NCI-H1417 treated with DMSO at 0.1 percent for 48 hours (cell line): ENCODE results near the gene AJM1.
"Not testable (repeated sequence)": the region's sequence is repeated elsewhere in the genome, so short reads cannot be mapped to it uniquely, and the experiment has no call there.

Source experiments
- DNase-seq: peaks from one replicate; lab custom pipeline; 2025; lab: John Stamatoyannopoulos, UW

AJM1 gene

DNA sequence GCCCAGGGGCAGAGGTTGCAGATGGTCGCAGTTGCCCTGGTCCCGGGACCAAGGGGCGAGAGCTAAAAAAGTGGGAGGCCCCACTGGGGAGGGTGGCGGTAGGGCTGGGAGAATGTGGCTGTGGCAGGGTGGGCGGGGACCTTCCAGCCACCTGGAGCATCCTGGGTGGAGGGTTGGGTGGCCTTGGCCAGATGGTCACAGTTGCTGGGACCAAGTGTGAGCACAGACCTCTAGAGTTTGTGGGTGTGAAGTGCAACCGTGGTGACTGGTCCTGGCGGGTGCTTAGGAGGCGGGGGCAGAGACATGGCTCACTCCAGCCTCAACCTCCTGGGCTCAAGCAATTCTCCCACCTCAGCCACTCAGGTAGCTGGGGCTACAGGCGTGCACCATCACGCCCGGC is 38.4 kb downstream of the AJM1 start:
- no peak for DNase-seq

DNA sequence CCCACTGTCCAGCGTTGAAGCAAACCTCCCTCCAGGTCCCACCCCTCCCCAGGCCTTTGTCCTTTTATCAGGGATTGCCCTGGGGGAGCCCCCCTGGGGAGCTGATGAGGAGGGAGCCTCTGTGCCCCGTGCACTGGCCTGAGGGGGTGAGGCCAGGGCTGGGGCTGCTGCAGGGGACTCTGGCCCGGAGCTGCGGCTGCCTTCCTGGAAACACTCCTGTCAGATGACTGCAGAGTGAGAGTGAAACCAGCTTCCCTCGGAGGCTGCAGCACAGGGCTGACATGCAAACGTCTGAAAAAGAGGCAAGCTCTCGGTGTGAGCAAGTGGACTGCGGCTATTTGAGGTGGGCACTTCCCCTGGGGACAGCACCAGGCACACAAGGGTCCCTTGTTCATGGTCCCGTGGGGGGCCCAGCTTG is 39.4 kb downstream of the AJM1 start:
- no peak for DNase-seq

DNA sequence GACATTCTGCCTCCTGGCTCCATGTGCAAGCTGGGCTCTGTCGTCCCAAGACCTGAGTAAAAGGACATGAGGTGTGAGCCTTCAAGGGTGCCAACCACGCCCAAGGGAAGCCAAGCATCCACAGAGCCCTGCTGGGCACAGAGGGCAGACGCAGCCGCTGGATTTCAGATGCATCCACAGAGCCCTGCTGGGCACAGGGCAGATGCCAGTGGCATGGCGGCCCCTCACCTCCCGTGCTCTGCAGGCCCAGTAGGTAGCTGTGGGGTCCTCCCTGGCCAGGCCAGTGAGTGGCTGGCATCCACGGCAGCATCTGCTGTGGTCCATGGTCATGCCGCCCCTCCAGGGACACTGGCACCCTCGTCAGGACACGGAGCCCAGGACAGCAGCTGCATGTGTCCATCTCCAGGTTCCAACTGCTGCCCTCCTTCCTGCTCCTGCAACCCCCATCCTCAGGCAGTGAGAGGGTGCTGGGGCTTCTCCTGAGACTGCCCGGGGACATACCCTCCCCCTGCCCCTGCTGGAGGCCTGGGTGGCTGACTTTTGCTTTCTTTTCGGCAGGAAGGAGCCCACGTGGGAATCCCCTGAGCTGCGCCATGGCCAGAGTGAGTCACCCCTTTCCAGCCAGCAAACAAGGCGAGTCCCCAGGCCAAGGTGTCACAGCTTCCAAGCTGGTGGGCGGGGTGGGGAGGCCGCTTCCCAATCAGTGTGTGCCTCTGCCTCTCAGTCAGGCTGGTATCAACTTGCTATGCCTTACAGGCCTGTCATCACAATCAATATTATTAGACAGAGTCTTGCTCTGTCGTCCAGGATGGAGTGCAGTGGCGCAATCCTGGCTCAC is 40.0 kb downstream of the AJM1 start:
- no peak for DNase-seq

DNA sequence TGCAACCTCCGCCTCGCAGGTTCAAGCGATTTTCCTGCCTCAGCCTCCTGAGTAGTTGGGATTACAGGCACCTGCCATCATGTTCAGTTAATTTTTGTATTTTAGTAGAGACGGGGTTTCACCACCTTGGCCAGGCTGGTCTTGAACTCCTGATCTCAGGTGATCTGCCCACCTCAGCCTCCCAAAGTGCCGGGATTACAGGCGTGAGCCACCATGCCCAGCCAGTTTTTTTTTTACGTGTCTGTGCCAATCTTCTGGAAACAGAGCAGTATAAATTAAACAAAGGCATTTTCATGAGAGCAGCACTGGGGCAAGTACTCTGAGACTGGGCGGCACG is 40.6 kb downstream of the AJM1 start:
- not testable (repeated sequence) for DNase-seq

DNA sequence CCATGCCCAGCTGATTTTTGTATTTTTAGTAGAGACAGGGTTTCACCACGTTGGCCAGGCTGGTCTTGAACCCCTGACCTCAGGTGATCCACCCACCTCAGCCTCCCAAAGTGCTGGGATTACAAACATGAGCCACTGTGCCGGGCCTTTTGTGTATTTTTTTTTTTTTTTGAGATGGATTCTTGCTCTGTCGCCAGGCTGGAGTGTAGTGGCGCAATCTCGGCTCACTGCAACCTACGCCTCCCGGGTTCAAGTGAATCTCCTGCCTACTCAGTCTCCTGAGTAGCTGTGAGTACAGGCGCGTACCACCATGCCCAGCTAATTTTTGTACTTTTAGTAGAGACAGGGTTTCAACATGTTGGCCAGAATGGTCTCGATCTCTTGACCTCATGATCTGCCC is 41.4 kb downstream of the AJM1 start:
- not testable (repeated sequence) for DNase-seq

DNA sequence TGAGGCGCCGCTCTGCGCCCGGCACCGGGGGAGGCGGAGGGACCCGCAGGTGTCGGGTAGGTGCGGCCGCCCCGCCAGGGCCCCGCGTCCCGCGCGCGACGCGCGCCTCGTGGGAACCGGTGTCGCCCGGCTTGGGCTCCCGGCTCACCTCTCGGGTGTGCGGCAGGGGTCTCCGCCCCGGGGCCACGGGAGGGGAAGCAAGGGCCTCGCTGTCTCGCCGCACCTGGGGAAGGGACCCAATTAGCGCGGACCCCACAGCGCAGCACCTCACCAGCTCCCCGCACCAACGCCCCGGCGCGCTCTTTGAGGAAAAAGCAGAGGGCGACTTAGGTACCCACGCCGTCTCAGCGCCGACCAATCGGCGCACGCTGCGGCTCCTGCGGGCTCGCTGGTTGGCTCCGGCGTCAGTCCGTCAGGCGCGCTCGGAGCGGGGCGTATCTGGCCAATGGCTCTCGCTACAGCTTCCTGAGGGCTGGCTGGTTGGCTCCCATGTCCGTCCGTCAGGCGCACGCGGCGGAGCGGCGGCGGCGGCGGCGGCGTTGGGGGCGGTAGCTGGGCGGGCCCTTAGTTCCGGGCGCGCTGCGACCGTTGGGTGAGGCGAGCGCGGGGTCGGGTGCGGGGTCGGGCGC is 43.8 kb downstream of the AJM1 start, which contains the start of gene TRAF2:
TRAF2 (plus strand) TSS at position 567 of the 629 bp plus-strand sequence. CDS start 12,225 bp downstream, outside the sequence.
- DNase-seq: peak; percentile 96

DNA sequence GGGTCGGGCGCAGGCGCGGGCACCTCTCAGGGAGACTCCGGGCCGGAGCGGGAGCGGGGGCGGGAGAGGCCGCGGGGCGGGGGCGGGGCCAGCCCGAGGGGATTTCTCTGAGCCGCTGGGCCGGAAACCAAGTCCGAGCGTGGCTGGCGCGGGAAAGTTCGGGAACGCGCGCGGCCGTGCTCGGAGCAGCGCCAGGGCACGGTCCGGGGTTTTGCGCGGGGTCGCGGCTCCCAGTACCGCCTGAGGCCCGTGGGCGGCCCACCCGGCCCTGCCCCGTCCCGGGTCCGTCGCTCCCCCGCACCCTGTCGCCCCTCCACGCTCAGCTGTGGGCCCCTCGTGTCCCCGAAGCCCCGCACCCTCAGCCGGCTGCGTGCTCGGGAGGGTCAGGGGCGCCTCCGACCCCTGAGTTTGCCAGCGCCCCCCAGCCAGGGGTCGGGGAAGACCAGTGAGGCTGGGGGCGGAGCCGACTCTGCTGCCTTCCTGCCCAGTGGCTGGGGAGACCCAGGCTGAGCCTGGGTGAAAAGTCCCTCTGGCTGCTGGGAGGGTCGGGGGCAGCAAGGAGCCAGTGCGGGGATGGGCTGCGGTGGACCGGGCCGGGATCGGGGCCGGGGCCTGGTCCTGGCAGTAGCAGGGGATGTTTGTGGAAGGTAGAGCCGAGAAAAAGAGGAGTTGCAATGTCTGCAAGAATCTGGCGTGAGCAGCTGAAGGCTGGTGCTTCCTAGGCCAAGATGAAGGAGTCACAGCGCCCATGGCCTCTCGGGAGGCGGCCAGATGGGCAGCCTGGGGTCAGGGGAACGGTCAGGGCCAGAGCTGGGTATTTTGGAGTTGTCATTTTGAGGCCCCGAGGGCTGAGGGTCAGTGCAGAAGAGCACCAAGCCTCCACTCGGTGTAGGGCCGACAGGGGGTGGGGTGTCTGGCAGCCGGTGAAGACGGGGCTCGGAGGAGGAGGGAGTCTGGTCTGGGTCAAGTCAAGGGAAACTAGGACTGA is 44.6 kb downstream of the AJM1 start:
- DNase-seq: no peak

DNA sequence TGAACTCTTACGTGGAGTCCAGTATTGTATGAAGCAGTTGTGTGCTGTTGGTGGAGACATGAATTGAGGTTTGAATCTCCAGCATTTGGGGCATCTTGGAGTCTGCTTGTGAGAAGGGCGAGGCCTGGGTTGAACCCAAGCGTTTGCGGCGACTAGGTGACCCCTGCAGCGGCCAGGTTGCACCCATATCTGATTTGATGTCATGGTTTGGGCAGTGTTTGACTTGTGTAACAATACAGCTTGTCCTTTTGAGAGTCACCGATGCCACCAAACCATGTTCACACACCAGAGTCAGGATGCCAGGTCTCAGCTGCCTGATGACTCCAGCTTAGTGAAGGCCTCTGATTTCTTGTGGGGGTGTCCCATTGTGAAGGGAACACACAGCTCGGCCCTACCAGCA is 46.2 kb downstream of the AJM1 start:
- no peak for DNase-seq

DNA sequence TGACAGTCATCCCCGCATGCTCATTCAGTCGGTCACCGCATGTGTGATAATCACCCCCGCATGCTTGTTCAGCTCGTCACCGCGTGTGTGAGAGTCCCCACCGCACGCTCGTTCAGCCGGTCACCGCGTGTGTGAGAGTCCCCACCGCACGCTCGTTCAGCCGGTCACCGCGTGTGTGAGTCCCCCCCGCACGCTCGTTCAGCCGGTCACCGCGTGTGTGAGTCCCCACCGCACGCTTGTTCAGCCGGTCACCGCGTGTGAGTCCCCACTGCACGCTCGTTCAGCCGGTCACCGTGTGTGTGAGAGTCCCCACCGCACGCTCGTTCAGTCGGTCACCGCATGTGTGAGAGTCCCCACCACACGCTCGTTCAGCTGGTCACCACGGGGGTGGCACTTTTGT is 47.6 kb downstream of the AJM1 start:
- DNase-seq: no peak

DNA sequence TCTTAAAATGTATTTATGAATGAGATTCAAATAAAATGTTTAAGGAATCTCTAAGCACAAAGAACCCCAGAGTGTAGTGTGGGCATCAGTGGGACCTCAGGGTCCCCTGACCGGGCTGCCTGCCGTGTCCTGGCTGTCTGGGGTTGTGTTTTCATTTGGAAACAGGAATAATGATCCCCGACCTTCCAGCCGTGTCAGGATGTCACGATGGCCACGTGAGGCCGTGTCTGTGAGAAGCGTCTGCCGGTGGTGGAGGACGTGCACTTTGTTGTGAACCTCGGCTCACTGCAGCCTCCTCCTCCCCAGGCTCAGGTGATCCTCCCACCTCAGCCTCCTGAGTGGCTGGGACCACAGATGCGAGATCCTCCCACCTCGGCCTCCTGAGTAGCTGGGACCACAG is 48.4 kb downstream of the AJM1 start:
- DNase-seq: no peak
